Keratinocyte (primary cell): ENCODE data around the gene LDLRAD4. TPM values are rescaled to one million over a fixed set of nuclear protein-coding genes. Genes with fewer than 3 reads are reported as not detected.

Experiments used
- DNase-seq: peaks from one replicate; pipeline ENCODE4 v3.0.0-alpha.2; 2011; ENCODE audit warnings: low read depth, missing footprints, low spot score
- FAIRE-seq: peaks from 2 replicates; lab custom pipeline; 2011; peaks lifted over from hg19 to GRCh38; lab: Jason Lieb, UNC
- H2AFZ ChIP-seq: 2 replicates; pipeline ENCODE4 v1.6.0; 2012; ENCODE audit warnings: low read length, control low read depth, inconsistent platforms; ENCODE audit not compliant: control insufficient read depth
- H3K27ac ChIP-seq: 2 replicates; pipeline ENCODE4 v1.5.1; 2011; ENCODE audit warnings: low read length; ENCODE audit not compliant: control insufficient read depth, insufficient read depth
- H3K27me3 ChIP-seq: 3 replicates; pipeline ENCODE4 v1.6.0; 2011; ENCODE audit warnings: low read length; ENCODE audit not compliant: control insufficient read depth, insufficient read depth; ENCODE audit errors: extremely low read depth
- H3K36me3 ChIP-seq, 2 experiments: 2 replicates in 1 of 2; 3 replicates in 1 of 2; pipeline ENCODE4 v1.5.1; 2011; ENCODE audit warnings: low read length in 2 of 2, mild to moderate bottlenecking in 1 of 2; ENCODE audit not compliant: control insufficient read depth in 2 of 2, insufficient read depth in 2 of 2; ENCODE audit errors: extremely low read depth in 1 of 2
- H3K4me1 ChIP-seq: 3 replicates; pipeline ENCODE4 v1.5.1; 2011; ENCODE audit warnings: low read length; ENCODE audit not compliant: control insufficient read depth, insufficient read depth; ENCODE audit errors: extremely low read depth
- H3K4me2 ChIP-seq: 3 replicates; pipeline ENCODE4 v1.6.0; 2011; ENCODE audit warnings: low read depth, low read length; ENCODE audit not compliant: control insufficient read depth, insufficient read depth; ENCODE audit errors: extremely low read depth
- H3K4me3 ChIP-seq, 3 experiments: fragments of 200-600 bp in 1 of 3; sonication (generic) in 1 of 3; 2 replicates in 2 of 3; 3 replicates in 1 of 3; pipeline ENCODE4 v1.5.1; 2011 to 2016; ENCODE audit warnings: low read length in 3 of 3, mild to moderate bottlenecking in 3 of 3, control low read depth in 2 of 3, inconsistent platforms in 1 of 3, low read depth in 1 of 3, mixed read lengths in 1 of 3, mixed run types in 1 of 3, moderate library complexity in 1 of 3; ENCODE audit not compliant: control insufficient read depth in 2 of 3, insufficient read depth in 2 of 3; ENCODE audit errors: extremely low read depth in 1 of 3
- H3K79me2 ChIP-seq: 2 replicates; pipeline ENCODE4 v1.6.0; 2012; ENCODE audit warnings: low read length; ENCODE audit not compliant: control insufficient read depth, insufficient read depth
- H3K9ac ChIP-seq: 3 replicates; pipeline ENCODE4 v1.6.0; 2011; ENCODE audit warnings: low read length; ENCODE audit not compliant: control insufficient read depth, insufficient read depth; ENCODE audit errors: extremely low read depth
- H3K9me1 ChIP-seq: 3 replicates; pipeline ENCODE4 v1.6.0; 2011; ENCODE audit warnings: low read length; ENCODE audit not compliant: control insufficient read depth, insufficient read depth; ENCODE audit errors: extremely low read depth
- H3K9me3 ChIP-seq: 2 replicates; pipeline ENCODE4 v1.5.1; 2012; ENCODE audit warnings: low read depth, low read length; ENCODE audit not compliant: control insufficient read depth
- H4K20me1 ChIP-seq: 3 replicates; pipeline ENCODE4 v1.6.0; 2011; ENCODE audit warnings: low read length; ENCODE audit not compliant: control insufficient read depth, insufficient read depth; ENCODE audit errors: extremely low read depth
- EZH2 ChIP-seq: IDR thresholded peaks from one replicate; pipeline ENCODE4 v1.6.1; 2012; ENCODE audit warnings: inconsistent platforms, mild to moderate bottlenecking, low read length, moderate library complexity
- dilution Hi-C: fragments of 300-500 bp; cut with MboI; formaldehyde crosslinking; loops from one replicate; pipeline ENCODE4 v1.7.0; 2020; ENCODE audit warnings: low sequenced_read_pairs; ENCODE audit not compliant: extremely low pct_ligation_motif_present
- polyA plus RNA-seq, 5 experiments: library from polyadenylated mRNA; depleted of rRNA in 3 of 5; stranded (reverse) in 3 of 5; stranded (forward) in 1 of 5; unstranded in 1 of 5; fragments of >200 nt; gene quantifications; 1 replicate in 1 of 5; 2 replicates in 3 of 5; 3 replicates in 1 of 5; pipeline versions ENCODE4 v1.2.1 to v1.2.3, GENCODE V29; 2011 to 2012; ENCODE audit warnings: missing spikeins in 2 of 5, low read depth in 1 of 5, low replicate concordance in 1 of 5
- TF ChIP-seq, protein P1 (sequence below), 3 experiments: IDR thresholded peaks in 1 of 3; conservative IDR thresholded peaks in 1 of 3; optimal IDR thresholded peaks in 1 of 3; 2 replicates in 2 of 3; 3 replicates in 1 of 3; pipeline versions ENCODE3 to v1.5.1; 2011; ENCODE audit warnings: low read length in 3 of 3, mild to moderate bottlenecking in 3 of 3, moderate library complexity in 2 of 3, control low read depth in 1 of 3, inconsistent platforms in 1 of 3; ENCODE audit not compliant: insufficient read depth in 2 of 3; ENCODE audit errors: extremely low read depth in 1 of 3

The LDLRAD4 gene
- polyA plus RNA-seq, 1 donor (not counting 4 experiments of a cell fraction or from before 2014, with no cell fraction given), result not detected

DNA sequence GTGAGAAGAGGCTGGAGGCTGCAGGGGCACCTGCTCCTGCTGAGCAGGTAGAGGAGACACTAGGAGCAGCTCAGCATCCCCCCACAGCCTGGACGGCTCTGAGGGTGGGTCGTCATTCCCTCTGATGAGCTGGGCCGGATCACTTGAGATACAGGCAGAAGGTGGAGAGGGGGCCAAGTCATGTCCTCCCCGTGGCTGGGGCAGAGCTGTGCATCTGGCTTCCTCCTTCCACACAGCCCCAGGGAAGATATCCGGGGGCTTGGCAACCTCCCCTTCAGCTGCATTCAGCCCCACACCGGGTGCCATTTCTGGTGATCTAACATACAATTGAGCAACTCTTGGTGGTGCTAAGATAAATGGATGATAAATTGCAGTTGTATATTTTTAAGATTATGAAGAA, 236.9 kb downstream of the LDLRAD4 start:
- no peaks in the 10 kb centered on the region for H3K36me3 ChIP-seq
- no peaks in the 10 kb centered on the region for H3K9me1 ChIP-seq
- no peaks in the 10 kb centered on the region for H4K20me1 ChIP-seq
- no peak overlapping the region for H3K4me3 ChIP-seq
- H3K27me3 ChIP-seq, result no peaks in the 10 kb centered on the region
- H3K27ac ChIP-seq, result no peak overlapping the region
- no peak overlapping the region for H3K9ac ChIP-seq
- H2AFZ ChIP-seq, result no peak overlapping the region
- H3K4me2 ChIP-seq, result no peak overlapping the region
- no peak for FAIRE-seq
- no peak for DNase-seq
- TF ChIP-seq, protein P1, sequence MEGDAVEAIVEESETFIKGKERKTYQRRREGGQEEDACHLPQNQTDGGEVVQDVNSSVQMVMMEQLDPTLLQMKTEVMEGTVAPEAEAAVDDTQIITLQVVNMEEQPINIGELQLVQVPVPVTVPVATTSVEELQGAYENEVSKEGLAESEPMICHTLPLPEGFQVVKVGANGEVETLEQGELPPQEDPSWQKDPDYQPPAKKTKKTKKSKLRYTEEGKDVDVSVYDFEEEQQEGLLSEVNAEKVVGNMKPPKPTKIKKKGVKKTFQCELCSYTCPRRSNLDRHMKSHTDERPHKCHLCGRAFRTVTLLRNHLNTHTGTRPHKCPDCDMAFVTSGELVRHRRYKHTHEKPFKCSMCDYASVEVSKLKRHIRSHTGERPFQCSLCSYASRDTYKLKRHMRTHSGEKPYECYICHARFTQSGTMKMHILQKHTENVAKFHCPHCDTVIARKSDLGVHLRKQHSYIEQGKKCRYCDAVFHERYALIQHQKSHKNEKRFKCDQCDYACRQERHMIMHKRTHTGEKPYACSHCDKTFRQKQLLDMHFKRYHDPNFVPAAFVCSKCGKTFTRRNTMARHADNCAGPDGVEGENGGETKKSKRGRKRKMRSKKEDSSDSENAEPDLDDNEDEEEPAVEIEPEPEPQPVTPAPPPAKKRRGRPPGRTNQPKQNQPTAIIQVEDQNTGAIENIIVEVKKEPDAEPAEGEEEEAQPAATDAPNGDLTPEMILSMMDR (optimal IDR thresholded peaks at IDR 0.05 in 1 of 3, IDR thresholded peaks at IDR 0.05 in 1 of 3, conservative IDR thresholded peaks at IDR 0.05 in 1 of 3; ENCODE audit: extremely low read depth in 1 of 3, insufficient read depth in 2 of 3, low read length in 3 of 3), result no peak
- TF ChIP-seq EZH2, result no peak
- no peaks in the 10 kb centered on the region for H3K4me1 ChIP-seq
- no peaks in the 10 kb centered on the region for H3K79me2 ChIP-seq
- dilution Hi-C loops, result no loop called here
- H3K9me3 ChIP-seq, result peaks cover 3% of the 10 kb centered on the region

DNA sequence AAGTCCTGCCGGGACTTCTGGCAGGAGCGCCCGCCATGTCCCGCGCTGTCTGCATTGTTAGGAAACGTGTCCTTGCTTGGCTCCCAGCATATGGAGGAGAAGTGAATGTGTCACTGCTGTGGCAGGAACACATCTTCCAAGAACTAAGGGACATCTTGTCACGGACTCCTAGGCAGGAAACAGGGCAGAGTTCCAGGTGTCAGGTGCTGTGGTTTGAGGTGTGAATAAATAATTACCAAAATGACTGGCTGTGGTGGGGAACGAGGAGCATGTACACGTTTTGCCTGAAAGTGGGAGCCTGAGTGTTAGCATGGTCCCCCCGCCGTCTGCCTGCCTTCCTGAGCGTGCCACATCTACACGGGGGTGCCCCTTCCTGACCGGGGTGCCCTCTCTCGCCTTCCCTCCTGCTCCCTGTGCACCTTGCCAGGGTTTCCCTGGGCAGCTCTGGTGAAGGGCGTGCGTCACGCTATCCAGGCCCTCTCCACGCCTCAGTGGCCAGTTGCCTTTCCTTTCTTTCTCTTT, 237.5 kb downstream of the LDLRAD4 start:
- no peaks in the 10 kb centered on the region for H3K79me2 ChIP-seq
- TF ChIP-seq, protein P1 (optimal IDR thresholded peaks at IDR 0.05 in 1 of 3, IDR thresholded peaks at IDR 0.05 in 1 of 3, conservative IDR thresholded peaks at IDR 0.05 in 1 of 3; ENCODE audit: extremely low read depth in 1 of 3, insufficient read depth in 2 of 3, low read length in 3 of 3), result no peak
- TF ChIP-seq EZH2, result no peak
- H3K27me3 ChIP-seq, result no peaks in the 10 kb centered on the region
- H3K36me3 ChIP-seq, result no peaks in the 10 kb centered on the region
- H3K9me1 ChIP-seq, result no peaks in the 10 kb centered on the region
- no peak overlapping the region for H3K9ac ChIP-seq
- no peaks in the 10 kb centered on the region for H4K20me1 ChIP-seq
- H3K4me2 ChIP-seq, result no peak overlapping the region
- FAIRE-seq, result no peak
- H2AFZ ChIP-seq, result no peak overlapping the region
- dilution Hi-C loops, result no loop called here
- no peak overlapping the region for H3K4me3 ChIP-seq
- DNase-seq, result no peak
- peaks cover 3% of the 10 kb centered on the region for H3K9me3 ChIP-seq
- H3K27ac ChIP-seq, result no peak overlapping the region
- H3K4me1 ChIP-seq, result no peaks in the 10 kb centered on the region
